Globus pallidus (tissue), 1 donor: ENCODE measurements around the gene RNF224.

Experiments
- DNase-seq: peaks from one replicate; pipeline ENCODE4 v3.0.0-alpha.2; 2015; ENCODE audit warnings: low spot score

The RNF224 gene

GRCh38 chr9:137215196-137215986, 11.9 kb upstream of the RNF224 start:
- no peak for DNase-seq

- no peak for DNase-seq
Observed at GRCh38 chr9:137216188-137216965, 10.9 kb upstream of the RNF224 start.

GRCh38 chr9:137217276-137218211, 9.8 kb upstream of the RNF224 start:
- no peak for DNase-seq

- DNase-seq, result no peak
Observed at GRCh38 chr9:137218212-137218753, 9.0 kb upstream of the RNF224 start.

- DNase-seq, result no peak
Observed at GRCh38 chr9:137218754-137219271, 8.5 kb upstream of the RNF224 start.

GRCh38 chr9:137219757-137220316, 7.5 kb upstream of the RNF224 start:
- DNase-seq, result no peak

GRCh38 chr9:137220317-137221094, 6.8 kb upstream of the RNF224 start:
- no peak for DNase-seq

- DNase-seq, result no peak
Observed at GRCh38 chr9:137221095-137221505, 6.2 kb upstream of the RNF224 start.

- DNase-seq, result no peak
Observed at GRCh38 chr9:137221506-137222111, 5.7 kb upstream of the RNF224 start.

- no peak for DNase-seq
Observed at GRCh38 chr9:137222190-137223077, 4.9 kb upstream of the RNF224 start, which contains the start of gene RNF208. TSS of gene RNF208 (minus strand) at chr9:137222240. CDS start at chr9:137221212, 1,028 bp downstream.

GRCh38 chr9:137223078-137223970, 4.0 kb upstream of the RNF224 start:
- peak; percentile 97 for DNase-seq

- DNase-seq, result no peak
Observed at GRCh38 chr9:137224830-137225694, 2.2 kb upstream of the RNF224 start, which contains the start of gene CYSRT1. TSS of gene CYSRT1 (plus strand) at chr9:137225174. CDS start at chr9:137225622, 448 bp downstream.

- no peak for DNase-seq
Observed at GRCh38 chr9:137225699-137226331, 1.5 kb upstream of the RNF224 start.

- no peak for DNase-seq
Observed at GRCh38 chr9:137226338-137227053, 806 bp upstream of the RNF224 start.

- DNase-seq, result no peak
Observed at GRCh38 chr9:137227853-137228505, 677 bp downstream of the RNF224 start.
